ENCODE results near the gene PLA2G4E.

DNA sequence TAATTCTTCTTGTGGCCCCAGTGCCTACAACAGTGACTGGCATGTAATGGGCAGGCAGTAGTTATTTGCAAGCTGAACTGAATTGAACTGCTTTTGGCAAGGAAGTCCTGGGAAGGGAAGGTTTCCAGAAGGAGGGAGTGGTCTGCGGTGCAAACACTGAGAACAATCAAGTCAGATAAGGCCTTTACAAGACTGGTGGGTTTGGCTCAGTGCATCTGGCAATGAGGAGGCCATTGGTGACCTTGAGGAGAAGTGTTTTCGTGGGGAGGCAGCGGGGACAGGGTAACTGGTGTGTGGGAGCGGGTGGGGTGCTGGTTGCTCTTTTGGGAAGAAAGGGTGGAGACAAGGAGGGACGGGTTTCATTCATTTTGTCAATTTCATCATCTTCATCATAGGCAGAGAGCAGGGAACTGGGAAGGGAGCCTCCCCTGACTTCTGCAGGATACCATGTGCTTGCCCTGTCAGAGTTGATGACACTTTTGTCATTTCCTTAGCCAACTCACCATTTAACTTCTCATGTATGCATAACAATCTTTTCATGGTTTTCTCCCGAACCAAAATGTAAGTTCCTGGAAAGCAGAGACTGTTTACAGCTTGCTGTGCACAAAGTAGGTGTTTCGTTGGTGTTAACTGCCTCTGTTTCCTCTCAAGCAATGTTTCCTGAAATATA, 40.1 kb downstream of the PLA2G4E start:
- no peak for TF ChIP-seq CTCF (conservative IDR thresholded peaks at IDR 0.05 in 1 of 2, IDR thresholded peaks at IDR 0.05 in 1 of 2; ENCODE audit: low read depth in 1 of 2, low read length in 2 of 2)
- no peak for TF ChIP-seq EZH2 (IDR thresholded peaks at IDR 0.05; ENCODE audit: low read length, missing control alignments)

Data from fibroblast of lung (primary cell).